ENCODE data around the gene CACNA1I.

CACNA1I gene

GRCh38 chr22:39641660-39642310 lies 71.2 kb downstream of the CACNA1I start:
- H3K4me3 ChIP-seq (ENCODE audit: low read depth, low read length): no peak overlapping the region
- no peaks in the 10 kb centered on the region; the same call in 1 of the 2 replicates for H3K9me3 ChIP-seq (ENCODE audit: control insufficient read depth, insufficient read depth, low read depth, low read length)
- ChIA-PET CTCF (no interaction called here), POLR2A (no interaction called here)
- TF ChIP-seq ZNF335 (tag by site-specific recombination; conservative IDR thresholded peaks at IDR 0.05) (no peak), ZNF776 (tag by site-specific recombination; IDR thresholded peaks at IDR 0.05; ENCODE audit: borderline replicate concordance) (no peak), ZNF184 (tag by site-specific recombination; IDR thresholded peaks at IDR 0.05) (no peak), ZFP41 (tag by site-specific recombination; IDR thresholded peaks at IDR 0.05; ENCODE audit: borderline replicate concordance) (no peak), ZNF174 (tag by site-specific recombination; IDR thresholded peaks at IDR 0.05) (no peak), ZNF175 (tag by site-specific recombination; IDR thresholded peaks at IDR 0.05) (no peak), BCL6B (tag by site-specific recombination; IDR thresholded peaks at IDR 0.05) (no peak), ZNF585B (tag by site-specific recombination; IDR thresholded peaks at IDR 0.05) (no peak), ZNF239 (tag by site-specific recombination; IDR thresholded peaks at IDR 0.05) (no peak), ZNF76 (tag by site-specific recombination; IDR thresholded peaks at IDR 0.05; ENCODE audit: borderline replicate concordance, low read depth) (no peak), KLF7 (tag by site-specific recombination; IDR thresholded peaks at IDR 0.05; ENCODE audit: borderline replicate concordance) (no peak), ZNF416 (tag by site-specific recombination; IDR thresholded peaks at IDR 0.05) (no peak), ZNF114 (tag by site-specific recombination; IDR thresholded peaks at IDR 0.05) (no peak)
- no peaks in the 10 kb centered on the region for H3K36me3 ChIP-seq (ENCODE audit: control insufficient read depth in 2 of 2, insufficient read depth in 1 of 2, low read length in 2 of 2)
- no peak overlapping the region for H3K27ac ChIP-seq (ENCODE audit: extremely low read depth, low read depth, low read length)
- H3K4me1 ChIP-seq (ENCODE audit: control insufficient read depth, insufficient read depth, low read length): no peaks in the 10 kb centered on the region

GRCh38 chr22:39643311-39644083 lies 72.9 kb downstream of the CACNA1I start:
- CTCF ChIA-PET: interaction anchor here (0.8 to 0.9 kb wide), 2 partner anchors 11 to 381 kb away, joined by 3 read pairs; no protein-coding TSS in a partner anchor
- TF ChIP-seq ZNF707 (tag by site-specific recombination; IDR thresholded peaks at IDR 0.05): no peak
- no peak for TF ChIP-seq ZNF280D (tag by site-specific recombination; IDR thresholded peaks at IDR 0.05)
- TF ChIP-seq ZNF530 (tag by site-specific recombination; IDR thresholded peaks at IDR 0.05; ENCODE audit: low read depth): no peak
- no peak for TF ChIP-seq ZSCAN16 (tag by site-specific recombination; IDR thresholded peaks at IDR 0.05)
- no peak for TF ChIP-seq ZNF302 (tag by site-specific recombination; IDR thresholded peaks at IDR 0.05; ENCODE audit: low read depth)
- no peak for TF ChIP-seq ZNF473 (tag by site-specific recombination; IDR thresholded peaks at IDR 0.05)
- TF ChIP-seq ZIC2 (tag by site-specific recombination; IDR thresholded peaks at IDR 0.05): peak; percentile 87
- TF ChIP-seq ZNF184 (tag by site-specific recombination; IDR thresholded peaks at IDR 0.05): no peak

More at GRCh38 chr22:39643311-39644083, 72.9 kb downstream of the CACNA1I start:
- no peaks in the 10 kb centered on the region; the same call in 1 of the 2 replicates for H3K9me3 ChIP-seq (ENCODE audit: control insufficient read depth, insufficient read depth, low read depth, low read length)
- H3K4me1 ChIP-seq (ENCODE audit: control insufficient read depth, insufficient read depth, low read length): no peaks in the 10 kb centered on the region
- POLR2A ChIA-PET: no interaction called here
- no peaks in the 10 kb centered on the region for H3K36me3 ChIP-seq (ENCODE audit: control insufficient read depth in 2 of 2, insufficient read depth in 1 of 2, low read length in 2 of 2)
- H3K4me3 ChIP-seq (ENCODE audit: low read depth, low read length): no peak overlapping the region
- H3K27ac ChIP-seq (ENCODE audit: extremely low read depth, low read depth, low read length): no peak overlapping the region

All from HEK293 (cell line).